HCT116 (cell line): ENCODE data around the gene DCAF17.

Experiments
- CEBPB ChIP-seq: IDR thresholded peaks from 2 replicates; pipeline ENCODE4 v1.6.1; 2012; ENCODE audit warnings: low read depth
- CTCF ChIP-seq, 3 experiments: fragments of 200-600 bp in 1 of 3; sonication (generic) in 1 of 3; IDR thresholded peaks in 2 of 3; conservative IDR thresholded peaks in 1 of 3; 2 replicates each; pipeline ENCODE4 v1.5.1; 2012 to 2017; ENCODE audit warnings: low read depth in 2 of 3, low read length in 2 of 3, antibody characterized with exemption in 1 of 3, borderline replicate concordance in 1 of 3, control low read depth in 1 of 3, mild to moderate bottlenecking in 1 of 3, mixed read lengths in 1 of 3, mixed run types in 1 of 3, moderate library complexity in 1 of 3; ENCODE audit not compliant: insufficient read depth in 1 of 3
- JUND ChIP-seq: IDR thresholded peaks from 2 replicates; pipeline ENCODE4 v1.6.1; 2012
- MAX ChIP-seq: IDR thresholded peaks from 2 replicates; pipeline ENCODE4 v1.6.1; 2012
- POLR2A ChIP-seq: IDR thresholded peaks from 2 replicates; pipeline ENCODE4 v1.7.0; 2011; ENCODE audit warnings: borderline replicate concordance; ENCODE audit not compliant: insufficient read depth, insufficient read length; ENCODE audit errors: extremely low read depth
- ZFX ChIP-seq: fragments of 450-650 bp; IDR thresholded peaks from 2 replicates; pipeline ENCODE4 v1.6.1; 2017
- ZNF274 ChIP-seq: fragments of 200-500 bp; sonication (Bioruptor generic); IDR thresholded peaks from 2 replicates; pipeline ENCODE4 v1.6.1; 2014; ENCODE audit warnings: mild to moderate bottlenecking, low read depth, low read length, inconsistent platforms

GRCh38 chr2:171409436-171409971 is 24.5 kb upstream of the DCAF17 start:
- TF ChIP-seq CTCF (IDR thresholded peaks at IDR 0.05 in 2 of 3, conservative IDR thresholded peaks at IDR 0.05 in 1 of 3; ENCODE audit: borderline replicate concordance in 1 of 3, insufficient read depth in 1 of 3, low read depth in 2 of 3, low read length in 2 of 3) = no peak
- no peak for TF ChIP-seq JUND
- TF ChIP-seq ZFX = no peak
- TF ChIP-seq POLR2A = no peak
- TF ChIP-seq CEBPB = no peak
- no peak for TF ChIP-seq ZNF274
- TF ChIP-seq MAX = no peak
